GM06990 (cell line): ENCODE data around the gene GORASP1.

Experiments used
- DNase-seq: peaks from one replicate; pipeline ENCODE4 v3.0.0-alpha.2; 2011; ENCODE audit not compliant: insufficient read length; ENCODE audit errors: extremely low read depth
- H3K27me3 ChIP-seq: replicated peaks from 2 replicates; pipeline ENCODE4 v1.6.0; 2011; ENCODE audit warnings: low read length; ENCODE audit not compliant: control insufficient read depth, insufficient read depth
- H3K36me3 ChIP-seq: 2 replicates; pipeline ENCODE4 v1.5.1; 2011; ENCODE audit warnings: low read length; ENCODE audit not compliant: control insufficient read depth, insufficient read depth
- H3K4me3 ChIP-seq: replicated peaks from 2 replicates; pipeline ENCODE4 v1.5.1; 2011; ENCODE audit warnings: low read depth, mild to moderate bottlenecking, control low read depth, low read length
- TF ChIP-seq, protein P1 (sequence below): IDR thresholded peaks from 2 replicates; pipeline ENCODE4 v1.5.1; 2011; ENCODE audit warnings: low read length, control low read depth, mild to moderate bottlenecking, inconsistent platforms; ENCODE audit not compliant: insufficient read depth, poor library complexity, severe bottlenecking

The GORASP1 gene

GRCh38 chr3:39137991-39138803 is 30.8 kb upstream of the GORASP1 start:
- no peaks in the 10 kb centered on the region for H3K27me3 ChIP-seq
- TF ChIP-seq, protein P1, sequence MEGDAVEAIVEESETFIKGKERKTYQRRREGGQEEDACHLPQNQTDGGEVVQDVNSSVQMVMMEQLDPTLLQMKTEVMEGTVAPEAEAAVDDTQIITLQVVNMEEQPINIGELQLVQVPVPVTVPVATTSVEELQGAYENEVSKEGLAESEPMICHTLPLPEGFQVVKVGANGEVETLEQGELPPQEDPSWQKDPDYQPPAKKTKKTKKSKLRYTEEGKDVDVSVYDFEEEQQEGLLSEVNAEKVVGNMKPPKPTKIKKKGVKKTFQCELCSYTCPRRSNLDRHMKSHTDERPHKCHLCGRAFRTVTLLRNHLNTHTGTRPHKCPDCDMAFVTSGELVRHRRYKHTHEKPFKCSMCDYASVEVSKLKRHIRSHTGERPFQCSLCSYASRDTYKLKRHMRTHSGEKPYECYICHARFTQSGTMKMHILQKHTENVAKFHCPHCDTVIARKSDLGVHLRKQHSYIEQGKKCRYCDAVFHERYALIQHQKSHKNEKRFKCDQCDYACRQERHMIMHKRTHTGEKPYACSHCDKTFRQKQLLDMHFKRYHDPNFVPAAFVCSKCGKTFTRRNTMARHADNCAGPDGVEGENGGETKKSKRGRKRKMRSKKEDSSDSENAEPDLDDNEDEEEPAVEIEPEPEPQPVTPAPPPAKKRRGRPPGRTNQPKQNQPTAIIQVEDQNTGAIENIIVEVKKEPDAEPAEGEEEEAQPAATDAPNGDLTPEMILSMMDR, result no peak
- H3K4me3 ChIP-seq, result no peak overlapping the region

DNA sequence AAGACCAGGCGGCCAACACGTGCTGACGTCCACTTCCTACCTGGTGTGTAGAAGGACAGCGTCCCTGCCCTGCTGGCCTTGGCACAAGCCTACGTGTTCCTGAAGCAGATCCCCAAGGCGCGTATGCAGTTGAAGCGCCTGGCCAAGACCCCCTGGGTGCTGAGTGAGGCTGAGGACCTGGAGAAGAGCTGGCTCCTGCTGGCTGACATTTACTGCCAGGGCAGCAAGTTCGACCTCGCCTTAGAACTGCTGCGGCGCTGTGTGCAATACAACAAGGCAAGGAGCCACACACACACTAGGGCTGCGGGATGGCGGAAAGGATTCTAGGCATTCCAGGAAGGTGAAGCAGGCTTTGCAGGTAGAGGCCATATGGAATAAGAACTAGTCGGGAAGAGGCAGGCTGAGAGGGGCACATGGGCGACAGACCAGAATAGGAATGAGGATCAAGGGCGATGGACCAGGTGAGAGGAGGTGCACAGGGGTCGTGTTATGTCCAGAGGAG is 30.1 kb upstream of the GORASP1 start:
- TF ChIP-seq, protein P1, result no peak
- Histone ChIP-seq H3K4me3 (no peak overlapping the region), H3K36me3 (peaks cover 12% of the 10 kb centered on the region), H3K27me3 (no peaks in the 10 kb centered on the region)
- DNase-seq, result no peak

More at GRCh38 chr3:39137991-39138803, 30.8 kb upstream of the GORASP1 start:
- peaks cover 19% of the 10 kb centered on the region for H3K36me3 ChIP-seq
- no peak for DNase-seq

- peaks cover 7% of the 10 kb centered on the region for H3K36me3 ChIP-seq
- no peak overlapping the region for H3K4me3 ChIP-seq
- TF ChIP-seq, protein P1, result no peak
- H3K27me3 ChIP-seq, result no peaks in the 10 kb centered on the region
- no peak for DNase-seq
Measured at GRCh38 chr3:39136533-39137434, 29.4 kb upstream of the GORASP1 start.

- no peaks in the 10 kb centered on the region for H3K27me3 ChIP-seq
- H3K36me3 ChIP-seq, result no peaks in the 10 kb centered on the region
- H3K4me3 ChIP-seq, result no peak overlapping the region
- TF ChIP-seq, protein P1, result no peak
- DNase-seq, result no peak
Measured at GRCh38 chr3:39135170-39135805, 27.9 kb upstream of the GORASP1 start.

DNA sequence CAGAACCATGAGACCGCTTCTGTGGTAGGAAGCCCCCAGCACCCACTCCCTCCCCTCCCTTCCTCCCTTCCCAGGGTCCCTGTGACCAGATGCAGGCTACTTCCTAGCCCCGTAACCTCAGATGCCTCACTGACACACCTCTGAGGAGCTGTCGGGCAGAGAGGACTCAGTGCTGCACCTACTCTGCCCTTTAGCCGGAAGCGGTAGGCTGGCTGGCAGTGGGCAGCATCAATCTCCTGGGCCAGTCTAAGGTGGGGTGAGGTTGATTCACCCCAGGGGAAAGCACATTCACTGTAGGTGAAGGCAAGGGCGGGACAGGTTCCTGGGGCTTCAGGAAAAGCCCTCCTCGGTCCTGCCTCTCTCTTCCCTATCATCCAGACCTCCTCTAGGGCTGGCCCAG is 26.9 kb upstream of the GORASP1 start:
- Histone ChIP-seq H3K36me3 (no peaks in the 10 kb centered on the region), H3K4me3 (no peak overlapping the region), H3K27me3 (no peaks in the 10 kb centered on the region)
- TF ChIP-seq, protein P1, result no peak
- no peak for DNase-seq
